HG03045 (cell line): ENCODE data around the gene ZNF12.
"Not testable (repeated sequence)": the region's sequence is repeated elsewhere in the genome, so short reads cannot be mapped to it uniquely, and the experiment has no call there.

Experiments
- ATAC-seq: cut with Tn5 transposase; IDR thresholded peaks from one replicate; pipeline ENCODE4 v1.9.1; 2021; ENCODE audit warnings: mild to moderate bottlenecking, moderate library complexity; ENCODE audit not compliant: unreplicated experiment

ZNF12 gene

GRCh38 chr7:6706666-6707407 lies at the start of gene ZNF12:
ZNF12 (minus strand) TSS chr7:6706947; CDS start chr7:6705173, 1,774 bp downstream.
- ATAC-seq, result peak; percentile 91

- ATAC-seq, result not testable (repeated sequence)
Measured at GRCh38 chr7:6753964-6754363, 47.2 kb upstream of the ZNF12 start, which contains the start of gene RSPH10B2. RSPH10B2 (plus strand) TSS chr7:6754103; CDS start chr7:6757678, 3,575 bp downstream.

- ATAC-seq, result not testable (repeated sequence)
Measured at GRCh38 chr7:6750173-6750572, 43.4 kb upstream of the ZNF12 start.

GRCh38 chr7:6749335-6749734 lies 42.6 kb upstream of the ZNF12 start:
- ATAC-seq, result not testable (repeated sequence)

- ATAC-seq, result not testable (repeated sequence)
Measured at GRCh38 chr7:6744410-6745100, 37.8 kb upstream of the ZNF12 start.

- not testable (repeated sequence) for ATAC-seq
Measured at GRCh38 chr7:6738415-6738814, 31.7 kb upstream of the ZNF12 start.

GRCh38 chr7:6730343-6730633 lies 23.5 kb upstream of the ZNF12 start:
- ATAC-seq, result no peak

GRCh38 chr7:6729492-6730342 lies 23.0 kb upstream of the ZNF12 start:
- peak; percentile 97 for ATAC-seq

GRCh38 chr7:6728893-6729491 lies 22.2 kb upstream of the ZNF12 start:
- ATAC-seq, result not testable (repeated sequence)

GRCh38 chr7:6727663-6728062 lies 20.9 kb upstream of the ZNF12 start:
- ATAC-seq, result no peak

- ATAC-seq, result not testable (repeated sequence)
Measured at GRCh38 chr7:6726341-6726740, 19.6 kb upstream of the ZNF12 start.

GRCh38 chr7:6725003-6725402 lies 18.3 kb upstream of the ZNF12 start:
- peak; percentile 49 for ATAC-seq

- not testable (repeated sequence) for ATAC-seq
Measured at GRCh38 chr7:6724351-6724750, 17.6 kb upstream of the ZNF12 start.

GRCh38 chr7:6718124-6718523 lies 11.4 kb upstream of the ZNF12 start:
- ATAC-seq, result no peak

- not testable (repeated sequence) for ATAC-seq
Measured at GRCh38 chr7:6715898-6716297, 9.2 kb upstream of the ZNF12 start.

GRCh38 chr7:6714360-6714759 lies 7.6 kb upstream of the ZNF12 start:
- no peak for ATAC-seq

GRCh38 chr7:6709808-6710207 lies 3.1 kb upstream of the ZNF12 start:
- no peak for ATAC-seq

- ATAC-seq, result no peak
Measured at GRCh38 chr7:6708304-6708703, 1.6 kb upstream of the ZNF12 start.

GRCh38 chr7:6705959-6706665 lies 635 bp downstream of the ZNF12 start:
- peak; percentile 34 for ATAC-seq

GRCh38 chr7:6701860-6702259 lies 4.9 kb downstream of the ZNF12 start:
- no peak for ATAC-seq
